Endodermal cell (in vitro differentiated cells): ENCODE measurements around the gene FMOD. TPM values are rescaled to one million over a fixed set of nuclear protein-coding genes. Genes with fewer than 3 reads are reported as not detected.

ENCODE experiments used
- DNase-seq: peaks from one replicate; pipeline ENCODE4 v3.0.0-alpha.2; 2017
- H3K27ac ChIP-seq: 2 replicates; pipeline ENCODE4 v1.5.1; 2013; ENCODE audit warnings: mild to moderate bottlenecking, low read depth, low read length, moderate library complexity
- H3K27me3 ChIP-seq: 2 replicates; pipeline ENCODE4 v1.6.1; 2013; ENCODE audit warnings: mild to moderate bottlenecking, low read length, moderate library complexity; ENCODE audit not compliant: insufficient read depth, control insufficient read depth, poor library complexity, severe bottlenecking
- H3K36me3 ChIP-seq: 2 replicates; pipeline ENCODE4 v1.7.0; 2013; ENCODE audit warnings: mild to moderate bottlenecking, low read length, moderate library complexity; ENCODE audit not compliant: control insufficient read depth, insufficient read depth
- H3K4me1 ChIP-seq: one replicate; pipeline ENCODE4 v1.7.0; 2013; ENCODE audit warnings: low read length; ENCODE audit not compliant: control insufficient read depth, insufficient read depth
- H3K4me3 ChIP-seq: 2 replicates; pipeline ENCODE4 v1.5.1; 2013; ENCODE audit warnings: mild to moderate bottlenecking, low read length, moderate library complexity
- H3K9ac ChIP-seq: 2 replicates; pipeline ENCODE4 v1.6.1; 2013; ENCODE audit warnings: mild to moderate bottlenecking, low read length, moderate library complexity; ENCODE audit not compliant: poor library complexity, severe bottlenecking; ENCODE audit errors: extremely low read depth
- H3K9me3 ChIP-seq: 2 replicates; pipeline ENCODE4 v1.6.1; 2013; ENCODE audit warnings: mild to moderate bottlenecking, low read length, moderate library complexity; ENCODE audit not compliant: control insufficient read depth
- H3K27ac Mint-ChIP-seq: 2 replicates; pipeline ENCODE4 v1.8.0; 2020; ENCODE audit warnings: mixed read lengths
- H3K27me3 Mint-ChIP-seq: 2 replicates; pipeline ENCODE4 v1.8.0; 2021; ENCODE audit warnings: mild to moderate bottlenecking, mixed read lengths; ENCODE audit not compliant: insufficient read depth
- H3K36me3 Mint-ChIP-seq: 2 replicates; pipeline ENCODE4 v1.8.0; 2020; ENCODE audit warnings: low read depth, mixed read lengths
- H3K4me1 Mint-ChIP-seq: 2 replicates; pipeline ENCODE4 v1.8.0; 2020; ENCODE audit warnings: mixed read lengths
- H3K4me3 Mint-ChIP-seq: 2 replicates; pipeline ENCODE4 v1.8.0; 2020; ENCODE audit warnings: mild to moderate bottlenecking, moderate library complexity, mixed read lengths
- H3K9me3 Mint-ChIP-seq: 2 replicates; pipeline ENCODE4 v1.8.0; 2020; ENCODE audit warnings: mild to moderate bottlenecking, mixed read lengths
- WGBS, 2 experiments: methylation state at CpG; one replicate each; pipeline versions ENCODE4 v1.1.5 to v1.1.7; 2013; ENCODE audit warnings: missing lambda C conversion rate in 2 of 2, mixed read lengths in 1 of 2; ENCODE audit not compliant: insufficient coverage in 1 of 2, insufficient read length in 1 of 2; 5-methylcytosine and 5-hydroxymethylcytosine counted together
- total RNA-seq, 2 donors: library from RNA; stranded (reverse); fragmentation: NEBNext Ultra II Directional in 1 of 2; extraction: Animal tissue kit (Norgen Biotek cat#: 25700) in 1 of 2; gene quantifications; 2 replicates in 1 of 2; 3 replicates in 1 of 2; pipeline ENCODE4 v1.2.1, GENCODE V29; 2021
- TF ChIP-seq, protein P1 (sequence below): fragments of 200-600 bp; sonication (generic); conservative IDR thresholded peaks from 2 replicates; pipeline ENCODE4 v1.5.0; 2021; ENCODE audit warnings: antibody characterized with exemption, mild to moderate bottlenecking

The FMOD gene
- total RNA-seq, 2 donors from 2014 or later = 2.9 to 4.8 TPM

DNA sequence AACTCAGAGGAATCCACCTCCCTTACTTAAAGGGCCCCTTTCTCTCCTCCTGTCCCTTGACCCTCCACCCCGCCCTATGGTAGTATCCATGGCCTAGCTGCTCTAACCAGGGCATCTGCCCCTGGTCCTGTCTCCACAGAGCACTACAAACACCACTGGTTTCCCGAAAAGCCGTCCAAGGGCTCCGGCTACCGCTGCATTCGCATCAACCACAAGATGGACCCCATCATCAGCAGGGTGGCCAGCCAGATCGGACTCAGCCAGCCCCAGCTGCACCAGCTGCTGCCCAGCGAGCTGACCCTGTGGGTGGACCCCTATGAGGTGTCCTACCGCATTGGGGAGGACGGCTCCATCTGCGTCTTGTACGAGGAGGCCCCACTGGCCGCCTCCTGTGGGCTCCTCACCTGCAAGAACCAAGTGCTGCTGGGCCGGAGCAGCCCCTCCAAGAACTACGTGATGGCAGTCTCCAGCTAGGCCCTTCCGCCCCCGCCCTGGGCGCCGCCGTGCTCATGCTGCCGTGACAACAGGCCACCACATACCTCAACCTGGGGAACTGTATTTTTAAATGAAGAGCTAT is 43.9 kb downstream of the FMOD start:
- WGBS, 2 experiments = 34 to 47% methylated on average over 6 to 21 of the region's 21 CpGs
- Mint-ChIP-seq H3K36me3 (peaks cover 23% of the 10 kb centered on the region), H3K9me3 (no peaks in the 10 kb centered on the region), H3K27ac (peak overlapping the region; percentile 81), H3K27me3 (peaks cover 62% of the 10 kb centered on the region), H3K4me3 (peak overlapping the region; percentile 90), H3K4me1 (peaks cover 63% of the 10 kb centered on the region)
- Histone ChIP-seq H3K9ac (peak overlapping the region; percentile 86), H3K4me1 (peaks cover 11% of the 10 kb centered on the region), H3K4me3 (peak overlapping the region; percentile 98), H3K27me3 (peaks cover 24% of the 10 kb centered on the region), H3K27ac (no peak overlapping the region), H3K9me3 (no peaks in the 10 kb centered on the region), H3K36me3 (peaks cover 17% of the 10 kb centered on the region)
- peak; percentile 74 for DNase-seq
- TF ChIP-seq, protein P1, sequence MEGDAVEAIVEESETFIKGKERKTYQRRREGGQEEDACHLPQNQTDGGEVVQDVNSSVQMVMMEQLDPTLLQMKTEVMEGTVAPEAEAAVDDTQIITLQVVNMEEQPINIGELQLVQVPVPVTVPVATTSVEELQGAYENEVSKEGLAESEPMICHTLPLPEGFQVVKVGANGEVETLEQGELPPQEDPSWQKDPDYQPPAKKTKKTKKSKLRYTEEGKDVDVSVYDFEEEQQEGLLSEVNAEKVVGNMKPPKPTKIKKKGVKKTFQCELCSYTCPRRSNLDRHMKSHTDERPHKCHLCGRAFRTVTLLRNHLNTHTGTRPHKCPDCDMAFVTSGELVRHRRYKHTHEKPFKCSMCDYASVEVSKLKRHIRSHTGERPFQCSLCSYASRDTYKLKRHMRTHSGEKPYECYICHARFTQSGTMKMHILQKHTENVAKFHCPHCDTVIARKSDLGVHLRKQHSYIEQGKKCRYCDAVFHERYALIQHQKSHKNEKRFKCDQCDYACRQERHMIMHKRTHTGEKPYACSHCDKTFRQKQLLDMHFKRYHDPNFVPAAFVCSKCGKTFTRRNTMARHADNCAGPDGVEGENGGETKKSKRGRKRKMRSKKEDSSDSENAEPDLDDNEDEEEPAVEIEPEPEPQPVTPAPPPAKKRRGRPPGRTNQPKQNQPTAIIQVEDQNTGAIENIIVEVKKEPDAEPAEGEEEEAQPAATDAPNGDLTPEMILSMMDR = no peak

DNA sequence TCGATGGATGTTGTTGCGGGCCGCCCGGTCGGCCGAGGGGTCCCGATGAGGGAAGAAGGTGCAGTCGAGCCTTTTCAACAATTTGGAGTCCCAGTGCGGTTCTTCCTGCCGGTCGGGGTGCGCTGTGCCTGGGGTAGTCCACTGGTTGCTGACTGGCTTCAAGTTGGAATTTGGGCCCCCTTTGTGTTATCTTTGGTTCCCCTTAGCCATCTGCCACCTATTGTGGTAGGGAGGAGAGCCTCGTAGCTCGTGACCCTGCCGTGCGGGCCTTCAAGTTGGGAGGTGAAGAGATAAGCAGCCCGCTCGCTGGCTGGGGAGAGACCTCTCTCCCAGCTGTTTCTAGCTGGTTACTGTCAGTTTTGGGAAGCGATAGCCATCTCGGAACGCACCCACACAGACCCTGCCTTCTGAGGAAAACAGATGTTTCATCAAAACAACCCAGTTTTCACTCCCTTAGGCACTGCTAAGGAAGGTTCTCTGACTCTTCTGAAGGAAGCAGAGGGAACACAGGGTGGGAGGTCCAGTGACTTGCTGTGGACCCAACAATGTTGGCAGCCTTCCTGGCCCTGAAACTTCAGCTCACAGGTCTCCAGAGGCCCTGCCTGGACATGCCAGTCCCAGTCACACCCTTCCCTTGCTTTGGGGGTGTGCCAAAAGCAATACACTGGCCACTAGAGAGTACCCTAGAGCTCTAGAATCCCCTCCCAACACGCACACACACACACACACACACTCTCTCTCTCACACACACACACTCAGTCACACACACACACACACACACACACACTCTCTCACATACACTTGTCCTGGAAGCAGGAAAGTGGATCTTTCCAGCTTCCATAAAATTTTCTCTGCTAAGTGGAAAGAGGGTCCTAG is 44.6 kb downstream of the FMOD start:
- Mint-ChIP-seq H3K36me3 (peaks cover 23% of the 10 kb centered on the region), H3K4me1 (peaks cover 57% of the 10 kb centered on the region), H3K9me3 (no peaks in the 10 kb centered on the region), H3K4me3 (peak overlapping the region; percentile 90), H3K27me3 (peaks cover 60% of the 10 kb centered on the region), H3K27ac (peak overlapping the region; percentile 93)
- Histone ChIP-seq H3K9me3 (no peaks in the 10 kb centered on the region), H3K36me3 (peaks cover 17% of the 10 kb centered on the region), H3K9ac (peak overlapping the region; percentile 86), H3K4me1 (peaks cover 6% of the 10 kb centered on the region), H3K4me3 (peak overlapping the region; percentile 98), H3K27me3 (peaks cover 24% of the 10 kb centered on the region), H3K27ac (peak overlapping the region; percentile 67)
- TF ChIP-seq, protein P1 = no peak
- peak; percentile 73 for DNase-seq
- 0 to 5% methylated on average over 10 to 22 of the region's 22 CpGs for WGBS, 2 experiments

DNA sequence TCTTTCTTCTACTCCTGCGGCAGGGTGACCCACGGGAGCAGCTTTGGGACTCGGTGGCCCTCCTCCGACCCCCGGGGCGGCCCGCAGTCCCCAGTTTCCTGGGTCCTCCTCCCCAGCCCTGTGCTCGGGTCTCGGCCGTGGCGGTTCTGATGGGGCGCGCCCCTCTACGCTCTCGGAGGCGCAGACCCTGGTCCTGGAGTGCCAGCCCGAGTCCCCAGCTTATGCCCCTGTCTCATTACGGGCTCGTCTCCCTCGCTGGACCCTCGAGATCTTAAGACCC is 45.2 kb downstream of the FMOD start:
- H3K27me3 Mint-ChIP-seq = peaks cover 62% of the 10 kb centered on the region
- DNase-seq = no peak
- H3K36me3 ChIP-seq = peaks cover 17% of the 10 kb centered on the region
- H3K36me3 Mint-ChIP-seq = peaks cover 23% of the 10 kb centered on the region
- TF ChIP-seq, protein P1 = no peak
- peak overlapping the region; percentile 90 for H3K4me3 Mint-ChIP-seq
- peak overlapping the region; percentile 93 for H3K27ac Mint-ChIP-seq
- no peaks in the 10 kb centered on the region for H3K9me3 ChIP-seq
- H3K9me3 Mint-ChIP-seq = no peaks in the 10 kb centered on the region
- H3K27me3 ChIP-seq = peaks cover 24% of the 10 kb centered on the region
- peak overlapping the region; percentile 67 for H3K27ac ChIP-seq
- H3K4me1 ChIP-seq = peaks cover 11% of the 10 kb centered on the region
- peaks cover 59% of the 10 kb centered on the region for H3K4me1 Mint-ChIP-seq
- 2 to 3% methylated on average over 8 to 21 of the region's 21 CpGs for WGBS, 2 experiments
- peak overlapping the region; percentile 86 for H3K9ac ChIP-seq
- peak overlapping the region; percentile 98 for H3K4me3 ChIP-seq
